CD4-positive, alpha-beta T cell treated with Interleukin-2 at 100 ng/mL for 4 hours (primary cell): ENCODE results near the gene KHSRP.

Experiments
- DNase-seq: peaks from one replicate; pipeline ENCODE4 v3.0.0-alpha.2; 2020; ENCODE audit warnings: low spot score

Gene KHSRP

DNA sequence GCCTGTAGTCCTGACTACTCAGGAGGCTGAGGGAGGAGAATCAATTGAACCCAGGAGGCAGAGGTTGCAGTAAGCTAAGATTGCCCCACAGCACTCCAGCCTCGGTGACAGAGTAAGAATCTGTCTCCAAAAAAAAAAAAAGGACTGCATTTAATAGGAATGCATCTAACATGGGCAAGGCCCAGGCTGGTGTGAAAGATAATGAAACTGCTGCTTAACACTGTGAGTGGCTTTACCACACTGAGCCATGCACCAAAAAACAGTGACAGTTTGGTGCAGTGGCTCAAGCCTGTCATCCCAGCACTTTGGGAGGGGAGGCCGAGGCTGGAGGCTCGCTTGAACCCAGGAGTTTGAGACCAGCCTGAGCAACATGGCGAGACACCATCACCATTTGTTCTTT is 40.2 kb downstream of the KHSRP start:
- no peak for DNase-seq

DNA sequence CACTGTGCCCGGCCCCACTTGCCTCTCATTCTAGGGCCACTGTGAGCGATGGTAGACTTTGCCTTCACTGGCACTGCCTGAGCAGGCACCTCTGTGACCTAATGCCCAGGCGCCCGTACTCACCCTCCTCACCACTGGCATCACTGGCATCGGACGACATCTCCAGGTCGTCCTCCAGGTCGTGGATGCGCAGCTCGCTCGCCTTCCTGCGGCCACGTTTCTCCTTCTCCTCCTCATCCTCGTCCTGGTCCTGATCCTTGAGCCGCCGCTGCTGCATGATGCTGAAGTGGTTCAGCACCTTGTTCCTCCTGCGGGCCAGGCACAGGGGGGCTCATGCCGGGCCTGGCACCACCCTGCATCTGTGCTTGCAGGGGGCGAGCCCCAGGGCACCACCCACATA is 41.4 kb downstream of the KHSRP start:
- no peak for DNase-seq

DNA sequence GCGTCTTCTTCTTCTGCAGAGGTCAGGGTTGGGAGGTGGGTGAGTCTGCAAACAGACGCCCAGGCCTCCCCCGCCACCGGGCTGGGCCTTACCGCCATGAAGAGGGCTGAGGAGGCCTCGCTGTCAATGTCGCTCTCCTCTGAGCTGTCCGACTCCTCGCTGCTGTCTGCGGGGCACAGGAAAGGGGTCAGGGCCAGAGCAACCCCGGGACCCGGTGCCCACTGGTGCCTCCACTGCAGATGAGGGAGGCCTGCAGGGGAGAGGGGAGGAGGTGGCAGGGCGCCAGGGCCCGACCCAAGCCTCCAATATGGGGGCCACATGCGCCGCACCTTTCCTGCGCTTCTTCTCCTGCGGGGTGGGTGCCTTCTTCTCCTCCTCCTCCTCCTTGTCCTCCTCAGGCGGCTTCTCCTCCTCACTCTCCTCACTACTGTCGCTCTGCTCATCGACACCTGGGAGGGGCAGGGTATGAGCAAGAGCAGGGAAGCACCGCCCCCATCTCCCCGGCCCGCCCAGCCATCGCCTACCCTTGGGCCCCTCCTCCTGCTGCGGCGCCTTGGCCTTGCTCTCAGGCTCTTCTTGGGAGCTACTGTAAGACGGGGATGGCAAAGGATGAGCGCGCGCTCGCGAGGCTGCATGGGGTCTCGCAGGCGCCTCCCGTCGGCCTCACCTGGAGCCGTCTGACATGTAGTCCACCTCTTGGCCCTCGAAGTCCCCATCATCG is 43.4 kb downstream of the KHSRP start:
- no peak for DNase-seq

DNA sequence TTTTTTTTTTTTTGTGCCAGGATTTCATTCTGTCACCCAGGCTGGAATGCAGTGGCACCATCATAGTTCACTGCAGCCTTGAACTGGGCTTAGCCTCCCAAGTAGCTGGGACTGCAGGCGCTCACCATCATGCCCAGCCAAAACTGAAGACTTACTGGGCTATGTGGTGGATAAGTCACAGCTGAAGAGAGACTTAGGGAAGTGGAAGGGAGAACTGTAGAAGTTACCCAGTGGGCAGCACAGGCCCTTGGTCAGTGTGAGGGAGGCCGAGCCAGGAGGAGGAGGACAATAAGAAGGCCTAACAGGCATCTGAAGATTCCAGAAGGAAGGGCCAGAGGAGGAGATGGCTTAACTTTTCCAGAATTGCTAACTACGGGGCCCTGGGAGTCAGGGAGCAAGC is 44.9 kb downstream of the KHSRP start:
- DNase-seq = no peak

DNA sequence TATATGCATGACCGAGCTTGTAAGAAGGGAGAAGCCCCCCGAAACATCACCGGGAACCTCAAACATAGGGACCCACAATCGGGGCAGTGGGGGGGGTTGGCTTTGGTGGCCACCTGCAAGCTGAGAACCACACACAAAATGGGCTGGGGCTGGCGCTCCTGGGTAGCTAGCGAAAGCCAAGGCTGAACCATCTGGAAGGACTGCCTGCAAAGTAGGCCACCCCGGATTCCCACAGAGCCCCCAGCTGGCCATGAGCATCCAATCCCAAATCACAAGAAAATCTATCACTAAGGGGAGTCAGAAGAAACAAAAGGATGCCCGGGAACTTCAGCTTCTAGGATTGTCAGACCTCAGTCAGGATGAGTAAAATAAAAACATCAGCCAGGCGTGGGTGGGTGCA is 46.1 kb downstream of the KHSRP start:
- no peak for DNase-seq

DNA sequence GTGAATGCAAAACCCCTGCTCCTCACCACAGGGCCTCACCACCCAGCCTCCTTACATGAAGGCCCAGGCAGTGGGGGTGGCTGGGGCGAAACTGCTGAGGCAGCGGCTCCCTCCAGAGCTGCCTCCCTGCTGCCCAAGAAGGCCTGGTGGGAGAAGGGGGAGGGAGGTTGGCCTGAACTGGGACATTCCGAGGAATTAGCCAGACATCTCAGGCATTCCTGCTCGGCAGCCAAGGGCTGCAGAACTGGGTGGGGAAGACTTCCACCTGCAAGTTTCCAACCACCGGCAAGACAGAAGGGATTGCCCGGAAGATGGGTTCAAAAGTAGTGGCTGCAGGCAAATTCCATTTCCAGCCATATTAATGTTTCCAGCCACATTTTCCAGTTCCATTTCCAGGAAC is 46.6 kb downstream of the KHSRP start:
- DNase-seq = no peak

DNA sequence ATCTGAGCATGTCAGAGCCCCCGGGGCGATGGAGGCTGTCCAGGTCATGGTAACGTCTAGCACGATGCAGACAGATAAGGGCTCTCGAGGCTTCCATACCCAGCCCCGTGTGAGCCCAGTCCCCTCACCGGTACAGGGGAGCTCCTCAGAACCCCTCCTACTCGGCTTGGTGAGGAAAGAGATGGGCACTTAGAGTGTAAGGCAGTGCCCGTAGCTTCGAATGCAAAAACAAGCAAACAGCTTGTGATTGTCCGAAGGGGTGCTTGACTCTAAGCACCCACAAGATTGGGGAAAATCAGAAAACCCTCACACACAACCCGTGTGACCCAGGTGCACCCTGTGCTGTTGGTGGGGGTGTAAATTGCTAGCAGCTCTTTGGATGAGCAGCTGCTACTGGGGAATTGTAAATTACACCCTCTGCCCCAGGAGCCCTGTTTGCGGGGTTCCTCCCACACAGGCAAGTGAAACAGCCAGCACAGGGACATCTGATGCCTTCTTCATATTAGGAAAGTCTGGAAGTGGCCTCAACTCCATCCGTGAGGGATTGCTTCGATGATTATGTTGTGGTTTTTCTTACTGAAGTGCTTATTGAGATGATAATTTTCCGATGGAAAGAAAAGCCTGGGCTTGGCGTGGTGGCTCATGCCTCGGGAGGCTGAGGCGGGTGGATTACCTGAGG is 48.0 kb downstream of the KHSRP start:
- no peak for DNase-seq

DNA sequence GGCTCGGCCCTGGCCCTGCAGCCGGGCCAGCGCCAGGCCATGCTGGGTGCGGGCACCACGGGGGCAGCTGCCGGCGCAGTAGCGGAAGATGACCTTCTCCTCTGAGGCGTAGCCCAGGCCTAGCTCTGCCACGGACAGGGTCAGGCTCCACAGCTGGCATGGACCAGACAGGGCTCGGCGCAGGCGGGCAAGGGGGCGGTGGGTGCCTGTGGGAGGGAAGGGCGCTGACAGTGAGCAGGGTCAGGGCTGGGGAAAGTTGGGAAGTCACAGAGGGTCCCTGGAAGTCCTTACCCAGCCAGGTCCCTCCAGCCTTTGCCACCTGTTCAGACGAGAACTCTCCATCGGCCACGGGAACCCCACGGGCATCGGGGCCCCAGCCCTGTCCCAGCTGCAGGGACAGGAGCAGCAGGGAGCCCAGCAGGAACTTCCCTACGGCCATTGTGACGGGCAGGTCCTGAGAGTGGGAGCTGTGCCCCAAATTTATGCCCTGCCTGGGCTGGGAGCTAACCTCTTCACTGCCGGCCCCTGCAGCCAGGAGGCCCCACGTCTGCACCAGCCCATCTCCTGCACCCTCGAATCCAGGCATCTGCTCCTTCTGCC is 49.1 kb downstream of the KHSRP start, which contains the start of gene PSPN:
Gene PSPN, minus strand, starts transcription at position 523 of the 600 bp plus-strand sequence. Its CDS starts 84 bp downstream, at position 439.
- no peak for DNase-seq

DNA sequence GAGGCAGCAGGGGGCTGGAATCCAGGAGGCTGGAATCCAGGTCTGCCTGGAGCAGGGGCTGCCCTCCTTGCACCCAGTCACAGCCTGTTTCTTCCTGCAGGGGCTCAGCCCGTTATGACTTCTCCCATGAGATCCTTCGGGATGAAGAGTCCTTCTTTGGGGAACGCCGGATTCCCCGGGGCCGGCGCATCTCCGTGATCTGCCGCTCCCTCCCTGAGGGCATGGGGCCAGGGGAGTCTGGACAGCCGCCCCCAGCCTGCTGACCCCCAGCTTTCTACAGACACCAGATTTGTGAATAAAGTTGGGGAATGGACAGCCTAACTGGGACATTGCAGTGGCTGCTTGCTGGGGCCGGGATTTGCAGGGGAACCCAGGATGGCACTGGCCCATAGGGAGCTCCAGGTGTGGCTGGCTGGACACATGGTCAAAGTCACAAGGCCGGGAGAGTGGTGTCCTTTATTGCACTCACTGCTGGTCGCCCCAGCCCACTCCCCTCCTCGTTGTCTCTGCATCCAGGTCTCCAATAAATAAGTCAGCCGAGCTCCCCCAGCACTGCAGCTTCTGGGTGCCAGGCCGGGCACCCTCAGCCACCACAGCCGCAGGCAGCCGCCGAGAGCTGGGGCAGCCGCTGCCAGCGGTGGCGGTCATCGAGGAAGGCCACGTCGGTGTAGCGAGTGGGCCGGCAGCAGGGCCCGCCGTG is 49.8 kb downstream of the KHSRP start:
- DNase-seq = no peak

DNA sequence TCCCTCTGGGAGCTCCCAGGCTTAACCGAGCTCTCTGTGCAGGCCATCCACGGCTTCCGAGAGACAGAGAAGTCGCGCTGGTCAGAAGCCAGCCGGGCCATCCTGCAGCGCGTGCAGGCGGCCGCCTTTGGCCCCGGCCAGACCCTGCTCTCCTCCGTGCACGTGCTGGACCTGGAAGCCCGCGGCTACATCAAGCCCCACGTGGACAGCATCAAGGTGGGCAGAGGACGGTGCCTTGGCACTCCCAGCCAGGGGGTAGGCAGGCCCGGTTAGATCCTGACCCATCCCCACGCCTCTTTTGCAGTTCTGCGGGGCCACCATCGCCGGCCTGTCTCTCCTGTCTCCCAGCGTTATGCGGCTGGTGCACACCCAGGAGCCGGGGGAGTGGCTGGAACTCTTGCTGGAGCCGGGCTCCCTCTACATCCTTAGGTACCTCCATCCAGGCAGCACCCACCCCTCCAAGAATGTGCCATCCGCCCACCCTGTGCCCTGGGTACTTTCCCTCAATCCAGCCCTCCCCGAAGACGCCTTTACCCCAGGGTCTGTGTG is 50.4 kb downstream of the KHSRP start:
- no peak for DNase-seq

DNA sequence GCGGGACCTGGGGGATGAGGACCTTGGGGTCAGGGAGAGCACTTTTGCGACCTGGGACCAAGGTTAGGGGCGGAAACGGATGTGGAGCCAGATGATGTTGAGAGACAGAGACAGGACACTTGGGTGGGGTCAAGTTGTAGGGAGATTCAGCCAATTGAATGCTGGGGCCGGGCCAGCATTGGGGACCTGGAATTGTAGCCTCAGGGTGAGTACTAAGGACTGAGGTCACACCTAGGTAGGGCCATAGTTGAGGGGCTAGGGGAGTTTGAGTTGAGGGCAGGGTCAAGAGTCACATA is 50.9 kb downstream of the KHSRP start:
- no peak for DNase-seq

DNA sequence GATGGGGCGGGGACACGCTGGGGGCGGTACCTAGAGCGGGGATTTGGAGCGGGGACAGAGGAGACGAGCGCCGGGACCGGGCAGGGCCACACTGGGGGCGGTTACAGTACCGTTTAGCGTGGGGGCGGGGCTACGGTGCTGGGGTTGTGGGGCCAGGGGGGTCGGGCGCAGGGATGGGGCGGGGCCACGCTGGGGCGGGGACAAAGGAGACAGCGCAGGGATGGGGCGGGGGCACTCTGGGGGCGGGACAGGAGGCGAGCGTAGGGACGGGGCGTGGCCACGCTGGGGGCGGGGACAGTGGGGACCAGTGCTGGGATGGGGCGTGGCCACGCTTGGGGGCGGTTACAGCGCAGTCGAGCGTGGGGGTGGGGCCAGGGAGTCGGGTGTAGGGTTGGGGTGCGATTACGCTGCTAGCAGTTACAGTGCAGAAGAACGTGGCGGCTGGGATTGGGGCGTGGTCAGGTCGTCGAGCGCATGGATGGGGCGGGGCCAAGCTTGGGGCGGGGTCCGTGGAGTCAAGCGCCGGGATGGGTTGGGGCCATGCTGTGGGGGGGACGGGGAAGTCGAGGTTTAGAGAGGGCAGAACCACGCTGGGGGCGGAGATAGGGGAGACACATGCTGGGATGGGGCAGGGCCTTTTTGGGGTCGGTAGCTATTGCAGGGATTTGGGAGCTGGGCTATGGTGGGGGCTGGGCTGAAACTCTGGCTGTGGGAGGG is 51.4 kb downstream of the KHSRP start:
- DNase-seq = peak; percentile 98

DNA sequence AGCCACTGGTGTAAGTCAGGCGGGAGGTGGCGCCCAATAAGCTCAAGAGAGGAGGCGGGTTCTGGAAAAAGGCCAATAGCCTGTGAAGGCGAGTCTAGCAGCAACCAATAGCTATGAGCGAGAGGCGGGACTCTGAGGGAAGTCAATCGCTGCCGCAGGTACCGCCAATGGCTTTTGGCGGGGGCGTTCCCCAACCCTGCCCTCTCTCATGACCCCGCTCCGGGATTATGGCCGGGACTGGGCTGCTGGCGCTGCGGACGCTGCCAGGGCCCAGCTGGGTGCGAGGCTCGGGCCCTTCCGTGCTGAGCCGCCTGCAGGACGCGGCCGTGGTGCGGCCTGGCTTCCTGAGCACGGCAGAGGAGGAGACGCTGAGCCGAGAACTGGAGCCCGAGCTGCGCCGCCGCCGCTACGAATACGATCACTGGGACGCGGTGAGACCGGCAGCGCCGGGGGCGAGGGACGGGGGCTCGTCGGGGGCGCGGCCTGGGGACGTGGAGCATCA is 52.0 kb downstream of the KHSRP start, which contains the start of gene ALKBH7:
Gene ALKBH7, plus strand, starts transcription at position 201 of the 502 bp plus-strand sequence. Its CDS starts 27 bp downstream, at position 228.
- peak; percentile 99 for DNase-seq

DNA sequence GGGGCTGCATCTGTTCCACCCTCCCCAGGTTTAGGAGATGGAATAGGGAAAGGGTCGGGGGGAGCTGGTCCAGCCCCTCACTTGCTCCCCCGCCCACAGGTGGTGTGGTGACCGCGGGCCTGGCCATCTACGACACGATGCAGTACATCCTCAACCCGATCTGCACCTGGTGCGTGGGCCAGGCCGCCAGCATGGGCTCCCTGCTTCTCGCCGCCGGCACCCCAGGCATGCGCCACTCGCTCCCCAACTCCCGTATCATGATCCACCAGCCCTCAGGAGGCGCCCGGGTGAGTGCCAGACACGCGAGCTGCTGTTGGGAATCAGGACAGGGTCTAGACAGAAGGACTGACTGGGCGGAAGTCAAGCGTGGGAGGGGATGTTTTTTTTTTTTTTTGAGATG is 60.3 kb downstream of the KHSRP start:
- no peak for DNase-seq
